NCI-H2171 treated with DMSO at 0.1 percent for 48 hours (cell line): ENCODE measurements around the gene SEMA3F.

ENCODE experiments used
- DNase-seq: peaks from one replicate; lab custom pipeline; 2025; lab: John Stamatoyannopoulos, UW

SEMA3F gene

DNA sequence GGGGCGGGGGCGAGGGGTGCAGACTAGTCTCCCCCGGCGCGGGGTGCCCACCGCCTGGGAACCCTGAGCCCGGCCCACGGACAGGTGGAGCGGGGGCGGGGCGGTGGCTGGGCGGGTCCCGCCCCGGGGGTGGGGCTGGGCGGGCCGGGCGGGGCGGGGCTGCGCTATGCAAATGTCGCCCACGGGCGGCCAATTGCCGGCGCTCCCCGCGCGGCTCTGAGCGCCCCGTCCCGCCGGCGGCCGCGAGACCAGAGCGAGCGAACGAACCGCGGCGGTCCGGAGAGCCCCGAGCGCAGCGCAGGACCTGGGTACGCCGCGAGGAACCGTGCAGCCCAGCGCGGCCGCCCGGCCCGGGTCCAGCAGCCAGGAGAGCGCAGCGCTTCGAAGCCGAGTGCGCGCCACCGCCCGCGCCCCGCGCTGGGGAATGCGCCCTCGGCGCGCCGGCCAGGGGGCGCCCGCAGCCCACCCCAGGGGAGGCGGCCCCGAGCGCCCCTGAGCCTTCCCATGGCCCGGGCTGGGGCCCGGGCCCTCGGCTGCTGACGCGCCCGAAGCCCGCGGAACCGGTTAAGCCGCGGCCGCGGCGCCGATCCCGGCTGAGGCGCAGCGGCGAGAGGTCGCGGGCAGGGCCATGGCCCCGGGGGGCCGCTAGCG is at the start of gene SEMA3F:
Gene SEMA3F (plus strand): TSS at position 485 of the 651 bp plus-strand sequence. CDS start 4,299 bp downstream, outside the sequence.
- DNase-seq: peak; percentile 65

DNA sequence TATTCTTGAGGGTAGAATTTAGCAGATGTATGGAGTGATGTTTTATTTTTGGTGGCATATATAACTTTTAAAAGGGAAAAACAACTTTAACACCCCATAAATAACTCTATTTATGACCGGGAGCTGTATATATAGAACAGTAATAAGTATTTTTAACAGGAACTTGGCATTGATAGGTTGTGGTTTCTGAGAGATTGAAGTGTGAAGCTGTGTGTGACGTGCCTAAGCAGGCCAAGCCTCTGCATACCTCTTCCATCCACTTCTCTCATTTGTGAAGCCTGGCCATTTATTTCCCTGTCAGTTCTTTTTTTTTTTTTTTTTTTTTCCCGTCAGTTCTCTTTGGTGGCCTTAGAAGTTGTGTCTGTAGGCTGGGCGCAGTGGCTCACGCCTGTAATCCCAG is 43.4 kb upstream of the SEMA3F start:
- DNase-seq: no peak

DNA sequence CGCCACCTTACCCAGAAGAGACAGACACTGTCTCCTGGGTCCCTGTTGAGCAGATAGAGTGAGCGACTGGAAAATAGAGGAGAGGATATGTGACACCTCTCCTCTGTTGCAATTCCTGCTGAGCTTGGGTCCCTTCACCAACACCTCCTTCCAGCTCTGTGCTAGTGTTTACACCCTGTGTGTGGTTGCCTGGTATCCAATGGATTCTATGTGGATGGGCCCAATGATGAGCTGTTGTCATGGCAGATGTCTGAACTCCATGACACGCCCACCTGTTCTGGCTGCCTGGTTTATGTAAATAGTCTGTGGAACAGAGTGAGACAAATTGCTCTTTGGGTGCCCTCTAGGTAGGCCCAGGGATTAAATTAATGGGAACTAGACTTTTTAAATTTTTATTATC is 42.7 kb upstream of the SEMA3F start:
- DNase-seq: peak; percentile 42

DNA sequence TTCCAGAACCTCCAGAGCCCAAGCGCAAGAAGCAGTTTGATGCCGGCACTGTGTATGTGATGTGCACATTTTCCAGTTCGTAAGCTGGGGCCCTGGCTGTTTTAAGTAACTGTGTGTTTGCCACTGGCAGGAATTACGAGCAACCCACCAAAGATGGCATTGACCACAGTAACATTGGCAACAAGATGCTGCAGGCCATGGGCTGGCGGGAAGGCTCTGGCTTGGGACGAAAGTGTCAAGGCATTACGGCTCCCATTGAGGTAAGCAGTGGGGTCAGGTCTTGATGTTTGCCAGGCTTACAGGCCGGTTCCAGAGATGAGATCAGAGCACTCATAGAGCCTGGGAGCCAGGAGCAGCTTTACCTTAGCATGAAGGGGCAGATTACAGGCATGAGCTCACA is 38.0 kb upstream of the SEMA3F start:
- no peak for DNase-seq

GRCh38 chr3:50118237-50118636 is 36.9 kb upstream of the SEMA3F start:
- no peak for DNase-seq

DNA sequence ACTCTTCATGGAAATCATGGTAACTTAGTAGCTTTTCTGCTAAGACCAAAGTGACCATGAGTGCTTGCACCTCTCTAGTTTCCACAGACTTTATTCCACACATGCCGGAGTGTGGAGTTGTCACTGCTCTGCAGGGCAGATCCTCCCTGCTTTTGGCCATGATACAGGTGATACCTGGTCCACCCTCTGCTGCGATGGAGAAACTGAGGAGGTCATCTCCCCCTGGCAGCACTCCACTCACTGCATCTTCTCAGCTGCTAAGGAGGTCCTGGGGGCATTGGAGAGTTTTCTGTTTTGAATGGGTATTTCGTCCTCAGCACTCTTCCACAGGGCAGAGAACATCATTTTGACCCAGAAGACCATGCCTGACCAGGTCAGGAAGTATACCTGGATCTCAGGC is 35.3 kb upstream of the SEMA3F start:
- no peak for DNase-seq

- no peak for DNase-seq
Measured at GRCh38 chr3:50120364-50121071, 34.6 kb upstream of the SEMA3F start.

GRCh38 chr3:50121072-50122032 is 33.8 kb upstream of the SEMA3F start:
- peak; percentile 60 for DNase-seq

GRCh38 chr3:50122071-50122470 is 33.1 kb upstream of the SEMA3F start:
- DNase-seq: no peak

GRCh38 chr3:50122661-50123391 is 32.3 kb upstream of the SEMA3F start:
- no peak for DNase-seq

DNA sequence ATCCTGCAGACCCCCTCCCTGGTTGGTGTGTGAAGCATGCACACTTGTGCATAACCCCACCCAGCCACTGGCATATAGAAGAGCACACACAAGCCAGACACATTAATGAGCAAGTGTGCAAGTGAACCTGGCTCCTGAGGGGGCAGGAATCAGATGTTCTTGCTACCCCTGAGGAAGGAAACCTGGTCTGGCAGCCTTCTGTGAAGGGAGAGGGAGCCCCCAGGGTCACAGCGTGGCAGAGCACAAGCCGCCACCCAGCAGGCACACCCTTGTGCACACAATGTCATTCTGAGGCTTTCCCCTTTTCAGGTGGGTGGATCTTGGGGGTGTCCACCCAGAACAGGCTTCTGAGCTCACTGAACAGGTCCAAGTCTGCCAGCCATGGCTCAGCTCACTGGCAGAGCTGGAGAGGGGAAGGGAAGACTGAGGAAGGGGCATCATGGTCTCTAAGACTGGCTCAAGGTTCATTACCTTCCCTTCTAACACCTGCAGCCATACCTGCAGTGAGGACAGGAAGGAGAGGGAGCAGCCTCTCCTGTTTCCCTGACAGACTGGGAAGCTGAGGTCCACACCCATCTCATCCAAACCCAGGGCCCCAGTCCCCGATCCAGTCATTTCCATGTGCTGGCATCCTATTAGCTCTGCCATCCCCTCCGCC is 31.6 kb upstream of the SEMA3F start:
- DNase-seq: no peak

- DNase-seq: no peak
Measured at GRCh38 chr3:50124052-50124799, 30.9 kb upstream of the SEMA3F start.

DNA sequence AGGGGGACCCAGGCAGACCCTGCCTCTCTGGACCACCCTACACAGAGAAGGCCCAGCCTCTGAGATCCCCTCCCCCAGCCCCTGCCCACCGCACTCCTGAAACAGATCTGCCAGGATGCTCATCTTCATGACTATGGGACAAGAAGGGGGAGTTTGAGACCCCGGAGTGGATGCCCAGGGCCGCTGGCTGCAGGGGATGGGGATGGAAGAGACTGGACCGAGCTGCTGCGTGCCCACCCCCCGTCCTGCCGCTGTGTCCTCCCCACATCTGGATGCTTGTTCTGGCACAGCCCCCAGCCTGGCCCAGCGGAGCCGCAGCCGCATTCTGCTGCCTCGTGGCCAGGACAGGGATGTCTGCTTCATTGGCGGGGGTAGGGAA is 30.3 kb upstream of the SEMA3F start:
- DNase-seq: peak; percentile 49

- peak; percentile 46 for DNase-seq
Measured at GRCh38 chr3:50125541-50126286, 29.4 kb upstream of the SEMA3F start.

GRCh38 chr3:50126287-50127211 is 28.6 kb upstream of the SEMA3F start:
- peak; percentile 19 for DNase-seq

- DNase-seq: no peak
Measured at GRCh38 chr3:50127251-50127691, 27.9 kb upstream of the SEMA3F start.

- no peak for DNase-seq
Measured at GRCh38 chr3:50128001-50128400, 27.1 kb upstream of the SEMA3F start.

DNA sequence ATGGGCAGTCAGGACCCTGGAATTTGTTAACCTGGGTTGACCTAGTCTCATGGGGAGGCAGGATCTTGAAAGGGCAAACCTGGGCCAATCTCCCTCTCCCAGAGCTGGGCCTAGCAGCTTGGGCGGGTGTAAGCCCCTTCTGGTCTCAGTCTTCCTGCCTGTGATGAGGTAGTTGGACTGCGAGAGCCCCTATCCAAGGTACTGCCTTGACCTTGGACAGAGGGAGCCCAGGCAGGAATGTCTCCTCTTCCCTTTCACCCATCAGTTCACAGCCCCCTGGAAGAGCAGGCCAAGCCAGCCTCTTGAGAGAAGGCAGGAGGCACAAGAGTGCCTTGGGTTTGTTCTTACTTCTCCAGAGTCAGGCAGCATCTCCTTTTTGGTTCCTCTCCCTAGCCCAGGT is 24.7 kb upstream of the SEMA3F start:
- DNase-seq: no peak
